GM20000 (cell line): ENCODE results near the gene C1QTNF7.

Experiments
- DNase-seq: peaks from one replicate; pipeline ENCODE4 v3.0.0; 2012; ENCODE audit warnings: low spot score
- TF ChIP-seq, protein P1 (sequence below): IDR thresholded peaks from 2 replicates; pipeline ENCODE4 v1.5.1; 2012; ENCODE audit warnings: mild to moderate bottlenecking, control low read depth; ENCODE audit errors: extremely low read depth, missing control alignments

C1QTNF7 gene

DNA sequence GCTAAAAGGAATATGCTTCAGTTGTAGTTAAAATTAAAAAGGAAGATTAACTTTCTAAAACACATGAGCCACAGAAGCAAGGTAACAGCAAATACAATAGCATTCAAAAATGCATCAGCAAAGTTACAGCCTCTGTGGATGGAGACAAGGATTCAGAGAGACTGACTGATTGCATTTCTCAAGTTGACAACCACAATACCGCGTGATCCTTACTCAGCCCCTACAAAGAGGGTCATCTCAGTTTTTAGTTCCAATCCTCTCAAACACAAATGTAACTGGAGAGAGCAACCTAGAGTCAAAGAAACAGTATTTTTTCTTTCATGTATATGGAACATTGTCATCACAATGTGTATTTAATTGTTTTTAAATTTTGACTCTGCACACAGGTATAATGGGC lies 14.2 kb upstream of the C1QTNF7 start:
- DNase-seq: no peak
- TF ChIP-seq, protein P1, sequence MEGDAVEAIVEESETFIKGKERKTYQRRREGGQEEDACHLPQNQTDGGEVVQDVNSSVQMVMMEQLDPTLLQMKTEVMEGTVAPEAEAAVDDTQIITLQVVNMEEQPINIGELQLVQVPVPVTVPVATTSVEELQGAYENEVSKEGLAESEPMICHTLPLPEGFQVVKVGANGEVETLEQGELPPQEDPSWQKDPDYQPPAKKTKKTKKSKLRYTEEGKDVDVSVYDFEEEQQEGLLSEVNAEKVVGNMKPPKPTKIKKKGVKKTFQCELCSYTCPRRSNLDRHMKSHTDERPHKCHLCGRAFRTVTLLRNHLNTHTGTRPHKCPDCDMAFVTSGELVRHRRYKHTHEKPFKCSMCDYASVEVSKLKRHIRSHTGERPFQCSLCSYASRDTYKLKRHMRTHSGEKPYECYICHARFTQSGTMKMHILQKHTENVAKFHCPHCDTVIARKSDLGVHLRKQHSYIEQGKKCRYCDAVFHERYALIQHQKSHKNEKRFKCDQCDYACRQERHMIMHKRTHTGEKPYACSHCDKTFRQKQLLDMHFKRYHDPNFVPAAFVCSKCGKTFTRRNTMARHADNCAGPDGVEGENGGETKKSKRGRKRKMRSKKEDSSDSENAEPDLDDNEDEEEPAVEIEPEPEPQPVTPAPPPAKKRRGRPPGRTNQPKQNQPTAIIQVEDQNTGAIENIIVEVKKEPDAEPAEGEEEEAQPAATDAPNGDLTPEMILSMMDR: no peak

DNA sequence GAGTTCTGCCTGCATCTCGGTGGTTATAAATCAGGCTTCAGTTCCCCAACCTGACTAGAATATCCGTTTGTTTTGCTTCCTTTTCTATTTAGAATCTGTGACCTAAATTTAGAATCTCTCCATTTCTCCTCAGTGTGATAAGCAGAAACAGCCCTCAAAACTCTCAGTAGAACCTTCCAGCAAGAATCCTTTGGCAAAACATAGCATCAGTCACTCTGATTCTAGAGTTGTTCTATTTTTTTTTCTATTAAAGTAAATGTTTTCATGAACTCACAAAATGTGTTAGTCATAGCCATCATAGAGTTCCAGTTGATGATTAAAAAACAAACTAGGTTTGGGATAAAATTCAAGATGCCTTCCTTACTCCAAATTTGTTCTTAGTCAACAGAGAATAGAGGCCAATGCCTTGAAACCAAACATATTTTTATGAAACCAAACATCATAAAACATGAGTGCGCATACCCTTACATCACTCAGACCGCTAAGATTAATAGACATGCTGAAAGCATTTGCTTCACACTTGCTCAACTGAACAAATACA lies 13.2 kb upstream of the C1QTNF7 start:
- TF ChIP-seq, protein P1: no peak
- DNase-seq: no peak

DNA sequence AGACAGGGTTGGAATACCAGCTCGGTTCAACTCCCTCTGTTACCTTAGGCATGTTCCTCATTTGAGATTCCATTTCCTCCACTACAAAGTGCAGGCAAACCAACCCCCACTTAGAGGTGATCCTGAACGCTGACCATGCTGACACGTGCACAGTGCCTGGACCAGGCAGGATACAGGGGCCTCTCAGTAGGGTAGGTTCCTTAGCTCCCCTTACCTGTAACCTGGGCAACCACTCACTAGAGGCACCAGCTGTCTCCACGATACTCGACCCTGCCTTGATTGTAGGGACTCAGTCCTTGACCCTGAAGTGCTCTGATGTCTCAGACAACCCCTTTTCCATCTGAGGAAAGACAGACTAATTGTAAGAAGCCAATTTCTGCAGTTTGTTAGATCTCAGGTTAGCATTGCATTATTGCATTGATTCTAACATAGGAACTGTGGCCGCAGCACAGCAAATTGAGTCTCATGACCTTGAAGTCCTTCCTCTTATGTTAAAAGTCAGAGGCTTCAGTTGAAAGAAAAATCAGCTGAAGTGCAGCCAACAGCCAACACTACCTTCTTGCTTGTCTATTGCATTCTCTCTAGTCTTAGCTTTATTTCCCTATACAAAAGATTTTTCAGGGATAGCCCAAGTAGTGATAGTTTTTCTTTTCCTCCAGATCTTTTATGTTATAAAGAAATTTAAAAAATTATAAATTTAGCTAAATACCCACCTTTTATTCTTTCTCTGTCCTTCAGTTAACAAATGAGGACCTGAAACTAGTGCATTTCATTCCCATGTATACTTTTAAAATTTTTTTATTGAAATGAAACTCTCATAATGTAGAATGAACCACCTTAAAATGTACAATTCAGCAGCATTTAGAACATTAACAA lies 11.2 kb upstream of the C1QTNF7 start:
- TF ChIP-seq, protein P1: no peak
- no peak for DNase-seq

DNA sequence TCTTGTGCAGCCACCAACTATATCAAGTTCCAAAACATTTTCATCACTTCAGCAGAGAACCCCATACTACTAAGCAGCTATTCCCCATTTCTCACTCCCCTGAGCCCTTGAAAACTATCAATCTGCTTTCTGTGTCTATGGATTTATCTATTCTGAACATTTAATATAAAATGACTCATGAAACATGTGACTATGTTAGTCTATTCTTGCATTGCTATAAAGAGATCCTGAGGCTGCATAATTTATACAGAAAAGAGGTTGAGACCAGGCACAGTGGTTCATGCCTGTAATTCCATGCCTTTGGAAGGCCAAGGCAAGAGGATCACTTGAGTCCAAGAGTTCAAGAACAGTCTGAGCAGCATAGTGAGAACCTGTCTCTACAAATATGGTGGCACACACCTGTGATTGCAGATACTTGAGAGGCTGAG lies 10.6 kb upstream of the C1QTNF7 start:
- TF ChIP-seq, protein P1: no peak
- DNase-seq: no peak

DNA sequence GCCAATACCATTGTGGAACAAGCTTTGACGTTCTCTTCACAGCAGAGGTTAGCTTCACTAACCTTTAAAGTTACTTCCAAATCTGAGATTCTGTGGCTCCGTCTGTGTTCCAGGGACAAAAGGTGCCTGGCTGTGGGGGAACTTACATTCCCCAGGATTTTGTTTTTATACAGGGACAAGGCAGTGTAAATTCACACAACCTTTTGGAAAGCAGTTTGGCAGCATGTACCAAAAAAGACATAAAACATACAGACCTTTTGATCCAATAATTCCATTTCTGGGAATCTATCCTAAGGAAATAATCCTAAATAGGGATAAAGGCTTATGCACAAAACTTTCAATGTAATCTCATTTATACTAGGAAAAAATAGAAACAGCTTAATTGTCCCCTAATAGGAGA lies 8.9 kb upstream of the C1QTNF7 start:
- TF ChIP-seq, protein P1: no peak
- no peak for DNase-seq

DNA sequence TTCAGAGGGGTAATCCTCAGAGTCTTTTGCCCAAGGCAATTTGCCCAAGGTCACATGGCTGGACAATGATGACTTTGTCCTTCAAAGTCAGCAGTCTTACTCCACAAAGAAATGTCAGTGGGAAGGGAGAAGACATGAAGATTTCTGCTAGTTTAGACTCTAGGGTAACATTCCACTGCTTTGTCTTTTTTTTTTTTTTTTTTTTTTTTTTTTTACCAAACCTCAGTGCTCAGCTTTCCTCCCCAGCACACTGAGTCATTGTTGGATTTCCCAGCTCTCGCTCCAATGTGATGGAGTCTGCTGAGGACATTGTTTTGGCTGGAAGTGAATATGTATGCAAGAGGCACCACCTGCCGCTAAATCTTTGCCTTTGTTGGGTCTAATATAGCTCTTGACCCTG lies 7.2 kb upstream of the C1QTNF7 start:
- TF ChIP-seq, protein P1: no peak
- no peak for DNase-seq

DNA sequence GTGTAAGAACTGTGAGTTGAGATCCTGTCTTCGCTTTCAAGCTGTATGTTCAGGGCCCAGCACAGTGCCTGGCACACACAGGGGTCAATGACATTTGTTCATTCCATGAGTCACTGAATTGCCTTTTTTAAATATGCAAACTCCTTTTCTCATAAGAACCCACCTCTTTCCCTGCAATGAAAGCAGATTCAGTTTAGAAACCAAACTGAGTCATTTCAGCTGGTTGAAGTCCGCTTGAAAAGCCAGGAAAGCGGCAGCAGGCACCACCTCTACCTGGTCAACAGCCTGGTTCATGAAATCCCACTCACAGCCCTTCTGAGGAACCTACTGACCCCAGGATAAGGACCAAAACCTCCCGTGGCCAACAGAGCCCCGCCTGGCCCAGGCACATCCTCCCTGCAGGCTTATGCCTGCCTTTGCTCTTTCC lies 4.5 kb upstream of the C1QTNF7 start:
- TF ChIP-seq, protein P1: no peak
- DNase-seq: no peak
